T-helper 2 cell treated with Interferon-gamma antibody and Interleukin-4, amounts not matched to agents 5 μg/mL and 100 μg/mL, for 36 hours (primary cell): ENCODE measurements around the gene SPATA16.
"Not testable (repeated sequence)": the region's sequence is repeated elsewhere in the genome, so short reads cannot be mapped to it uniquely, and the experiment has no call there.

Source experiments
- DNase-seq: peaks from one replicate; pipeline ENCODE4 v3.0.0; 2021; ENCODE audit warnings: low spot score
- H3K27ac Mint-ChIP-seq: one replicate; pipeline ENCODE4 v1.8.0; 2021; ENCODE audit warnings: mild to moderate bottlenecking, mixed read lengths
- H3K27me3 Mint-ChIP-seq: one replicate; pipeline ENCODE4 v1.8.0; 2021; ENCODE audit warnings: low read depth, mixed read lengths
- H3K36me3 Mint-ChIP-seq: one replicate; pipeline ENCODE4 v1.8.0; 2021; ENCODE audit warnings: low read depth, mixed read lengths
- H3K4me1 Mint-ChIP-seq: one replicate; pipeline ENCODE4 v1.8.0; 2021; ENCODE audit warnings: low read depth, mixed read lengths
- H3K4me3 Mint-ChIP-seq: one replicate; pipeline ENCODE4 v1.8.0; 2022; ENCODE audit warnings: mild to moderate bottlenecking, moderate library complexity, mixed read lengths
- H3K9me3 Mint-ChIP-seq: one replicate; pipeline ENCODE4 v1.8.0; 2021; ENCODE audit warnings: mixed read lengths

The SPATA16 gene, protein sequence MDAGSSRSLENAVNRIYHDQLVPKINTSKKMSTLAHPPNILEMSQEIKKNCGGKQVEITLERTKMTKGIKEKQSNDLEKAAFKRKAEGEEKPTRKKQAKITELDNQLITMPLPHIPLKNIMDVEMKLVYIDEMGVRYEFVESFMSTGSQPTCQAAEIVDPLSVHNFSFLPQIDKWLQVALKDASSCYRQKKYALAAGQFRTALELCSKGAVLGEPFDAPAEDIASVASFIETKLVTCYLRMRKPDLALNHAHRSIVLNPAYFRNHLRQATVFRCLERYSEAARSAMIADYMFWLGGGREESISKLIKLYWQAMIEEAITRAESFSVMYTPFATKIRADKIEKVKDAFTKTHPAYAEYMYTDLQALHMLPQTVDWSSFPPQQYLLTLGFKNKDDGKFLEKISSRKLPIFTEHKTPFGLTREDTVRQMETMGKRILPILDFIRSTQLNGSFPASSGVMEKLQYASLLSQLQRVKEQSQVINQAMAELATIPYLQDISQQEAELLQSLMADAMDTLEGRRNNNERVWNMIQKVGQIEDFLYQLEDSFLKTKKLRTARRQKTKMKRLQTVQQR

DNA sequence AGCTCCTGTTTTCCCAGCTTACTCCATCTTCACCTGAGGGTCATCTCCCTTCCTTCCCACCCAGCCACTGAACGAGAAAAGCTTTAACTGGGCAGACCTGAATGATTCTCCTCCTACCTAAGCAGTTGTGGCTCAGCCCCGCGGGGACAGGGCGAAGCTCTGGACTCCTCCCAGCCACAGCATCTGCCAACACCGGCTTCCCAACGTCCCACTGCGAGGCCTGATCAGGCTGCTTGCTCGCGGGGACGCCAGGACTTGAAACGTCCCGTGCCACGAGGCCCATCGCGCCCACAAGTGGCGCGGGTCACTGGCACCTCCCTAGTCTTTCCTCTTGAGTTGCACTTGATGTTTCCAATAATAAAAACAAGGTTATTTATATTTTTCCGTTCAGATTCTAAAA lies at the start of gene SPATA16:
Gene SPATA16, minus strand, starts transcription at position 250 of the 400 bp plus-strand sequence. CDS start 23,504 bp downstream, outside the sequence.
- Mint-ChIP-seq H3K9me3 (no peaks in the 10 kb centered on the region), H3K27me3 (no peaks in the 10 kb centered on the region), H3K36me3 (no peaks in the 10 kb centered on the region), H3K27ac (no peak within 1 kb of the TSS), H3K4me3 (no peak within 1 kb of the TSS), H3K4me1 (no peaks in the 10 kb centered on the region)
- no peak for DNase-seq

DNA sequence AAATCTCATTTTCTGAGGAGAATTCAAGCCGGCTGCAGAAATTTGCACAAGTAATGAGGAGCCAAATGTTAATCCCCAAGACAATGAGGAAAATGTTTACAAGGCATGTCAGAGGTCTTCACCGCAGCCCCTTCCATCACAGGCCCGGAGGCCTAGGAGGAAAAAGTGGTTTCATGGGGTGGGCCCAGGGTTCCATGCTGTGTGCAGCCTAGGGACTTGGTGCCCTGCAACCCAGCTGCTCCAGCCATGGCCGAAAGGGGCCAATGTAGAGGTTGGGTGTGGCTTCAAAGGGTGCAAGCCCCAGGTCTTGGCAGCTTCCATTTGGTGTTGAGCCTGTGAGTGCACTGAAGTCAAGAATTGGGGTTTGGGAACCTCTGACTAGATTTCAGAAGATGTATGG lies 42.0 kb upstream of the SPATA16 start:
- H3K27ac Mint-ChIP-seq, H3K36me3 Mint-ChIP-seq, H3K4me1 Mint-ChIP-seq, H3K4me3 Mint-ChIP-seq, H3K27me3 Mint-ChIP-seq, H3K9me3 Mint-ChIP-seq, DNase-seq: not testable (repeated sequence)

GRCh38 chr3:173173652-173174051 lies 32.6 kb upstream of the SPATA16 start:
- Mint-ChIP-seq H3K36me3 (no peaks in the 10 kb centered on the region), H3K4me1 (no peaks in the 10 kb centered on the region), H3K4me3 (no peak overlapping the region), H3K27me3 (no peaks in the 10 kb centered on the region), H3K27ac (no peak overlapping the region), H3K9me3 (no peaks in the 10 kb centered on the region)
- no peak for DNase-seq

DNA sequence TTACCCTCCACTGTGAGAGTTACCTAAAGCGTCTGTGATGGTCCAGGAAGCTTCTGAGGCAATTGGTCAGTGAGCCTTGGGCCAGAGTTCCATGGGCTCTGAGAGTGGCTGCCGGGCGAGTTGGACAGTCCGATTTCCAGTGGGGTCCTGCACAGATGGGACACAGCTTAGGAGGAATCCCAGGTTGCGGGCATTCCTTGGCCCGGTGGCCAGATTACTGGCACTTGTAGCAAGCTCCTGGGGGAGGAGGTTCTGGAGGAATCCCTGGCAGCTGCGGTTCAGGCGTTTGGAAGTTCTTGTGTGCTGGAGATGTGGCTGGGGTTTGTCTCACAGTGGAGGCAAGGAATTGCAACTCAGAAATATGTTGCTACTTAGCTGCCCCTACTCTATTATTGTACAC lies 18.1 kb upstream of the SPATA16 start:
- H3K4me3 Mint-ChIP-seq, H3K4me1 Mint-ChIP-seq, H3K27ac Mint-ChIP-seq, H3K36me3 Mint-ChIP-seq, H3K27me3 Mint-ChIP-seq, DNase-seq, H3K9me3 Mint-ChIP-seq: not testable (repeated sequence)

DNA sequence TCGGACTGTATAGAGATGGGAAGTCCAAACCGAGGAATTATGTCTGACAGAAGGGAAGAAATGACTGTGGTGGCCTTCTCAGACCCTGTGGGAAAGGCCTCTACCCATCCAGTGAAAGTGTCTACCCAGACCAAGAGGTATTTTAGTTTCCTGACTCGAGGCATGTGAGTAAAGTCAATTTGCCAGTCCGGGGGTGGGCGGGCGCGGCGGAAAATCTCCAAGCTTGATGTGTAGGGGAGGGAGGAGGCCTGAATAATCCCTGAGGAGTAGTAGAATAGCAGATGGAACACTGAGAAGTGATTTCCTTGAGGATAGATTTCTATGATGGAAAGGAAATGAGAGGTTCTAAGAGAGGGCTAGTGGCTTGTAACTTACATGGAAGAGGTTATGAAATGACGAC lies 15.5 kb upstream of the SPATA16 start:
- not testable (repeated sequence) for H3K36me3 Mint-ChIP-seq, H3K9me3 Mint-ChIP-seq, H3K4me1 Mint-ChIP-seq, H3K27ac Mint-ChIP-seq, H3K27me3 Mint-ChIP-seq, H3K4me3 Mint-ChIP-seq, DNase-seq

GRCh38 chr3:173153631-173154030 lies 12.6 kb upstream of the SPATA16 start:
- no peak overlapping the region for H3K4me3 Mint-ChIP-seq
- no peaks in the 10 kb centered on the region for H3K36me3 Mint-ChIP-seq
- no peaks in the 10 kb centered on the region for H3K27me3 Mint-ChIP-seq
- no peak for DNase-seq
- H3K4me1 Mint-ChIP-seq, result no peaks in the 10 kb centered on the region
- no peak overlapping the region for H3K27ac Mint-ChIP-seq
- no peaks in the 10 kb centered on the region for H3K9me3 Mint-ChIP-seq

GRCh38 chr3:173139420-173139819 lies 1.6 kb downstream of the SPATA16 start:
- Mint-ChIP-seq H3K27me3 (no peaks in the 10 kb centered on the region), H3K27ac (no peak overlapping the region), H3K4me3 (no peak overlapping the region), H3K9me3 (no peaks in the 10 kb centered on the region), H3K4me1 (no peaks in the 10 kb centered on the region), H3K36me3 (no peaks in the 10 kb centered on the region)
- DNase-seq, result no peak

GRCh38 chr3:173138026-173138425 lies 3.0 kb downstream of the SPATA16 start:
- DNase-seq, result no peak
- Mint-ChIP-seq H3K27me3 (no peaks in the 10 kb centered on the region), H3K9me3 (no peaks in the 10 kb centered on the region), H3K4me3 (no peak overlapping the region), H3K4me1 (no peaks in the 10 kb centered on the region), H3K36me3 (no peaks in the 10 kb centered on the region), H3K27ac (no peak overlapping the region)

- H3K27ac Mint-ChIP-seq, result no peak overlapping the region
These were observed 6.0 kb downstream of the SPATA16 start for GRCh38 chr3:173135059-173135458.

DNA sequence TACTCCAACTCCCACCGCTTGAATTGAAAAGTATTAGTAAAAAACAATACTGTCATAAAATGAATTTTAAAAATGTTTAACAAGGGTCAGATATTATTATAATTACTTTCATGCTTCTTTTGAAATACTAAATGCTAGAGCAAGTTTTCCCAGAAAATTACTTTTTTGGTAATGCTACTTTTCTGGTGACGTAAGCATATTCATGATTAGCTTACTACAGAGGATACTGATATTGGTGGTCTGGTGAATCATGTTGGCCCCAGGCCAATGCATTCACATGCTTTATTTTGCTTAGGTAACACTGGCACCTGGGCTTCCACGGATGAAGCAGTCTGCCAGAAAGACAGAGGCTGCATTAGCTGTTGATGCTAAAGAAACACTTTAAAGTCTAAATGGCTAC lies 12.4 kb downstream of the SPATA16 start:
- H3K27me3 Mint-ChIP-seq, result no peaks in the 10 kb centered on the region
- H3K27ac Mint-ChIP-seq, result no peak overlapping the region
- H3K9me3 Mint-ChIP-seq, result no peaks in the 10 kb centered on the region
- DNase-seq, result no peak
- H3K4me1 Mint-ChIP-seq, result no peaks in the 10 kb centered on the region
- H3K4me3 Mint-ChIP-seq, result no peak overlapping the region
- no peaks in the 10 kb centered on the region for H3K36me3 Mint-ChIP-seq

More at GRCh38 chr3:173135059-173135458, 6.0 kb downstream of the SPATA16 start:
- Mint-ChIP-seq H3K9me3 (no peaks in the 10 kb centered on the region), H3K27me3 (no peaks in the 10 kb centered on the region), H3K4me1 (no peaks in the 10 kb centered on the region), H3K36me3 (no peaks in the 10 kb centered on the region), H3K4me3 (no peak overlapping the region)
- DNase-seq, result no peak

DNA sequence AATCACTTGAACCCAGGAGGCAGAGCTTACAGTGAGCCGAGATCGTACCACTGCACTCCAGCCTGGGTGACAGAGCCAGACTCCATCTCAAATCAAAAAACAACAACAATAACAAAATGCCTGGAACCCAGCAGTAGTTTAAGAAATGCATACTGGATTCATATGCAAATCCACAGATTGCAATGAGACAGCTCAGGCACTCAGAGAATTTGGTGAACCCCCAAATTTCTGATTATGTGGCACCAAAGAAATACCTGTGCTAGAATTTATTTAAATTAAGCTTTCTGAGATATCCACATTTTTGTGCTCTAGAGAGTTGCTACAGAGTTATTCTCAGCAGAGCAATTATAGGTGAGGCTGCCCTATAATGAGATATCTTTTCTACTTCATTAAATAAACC lies 29.7 kb downstream of the SPATA16 start:
- Mint-ChIP-seq H3K27ac (no peak overlapping the region), H3K36me3 (no peaks in the 10 kb centered on the region), H3K27me3 (no peaks in the 10 kb centered on the region), H3K4me3 (no peak overlapping the region), H3K4me1 (no peaks in the 10 kb centered on the region), H3K9me3 (no peaks in the 10 kb centered on the region)
- DNase-seq, result no peak

GRCh38 chr3:173109143-173109542 lies 31.9 kb downstream of the SPATA16 start:
- Mint-ChIP-seq H3K9me3 (no peaks in the 10 kb centered on the region), H3K27me3 (no peaks in the 10 kb centered on the region), H3K4me1 (no peaks in the 10 kb centered on the region)

DNA sequence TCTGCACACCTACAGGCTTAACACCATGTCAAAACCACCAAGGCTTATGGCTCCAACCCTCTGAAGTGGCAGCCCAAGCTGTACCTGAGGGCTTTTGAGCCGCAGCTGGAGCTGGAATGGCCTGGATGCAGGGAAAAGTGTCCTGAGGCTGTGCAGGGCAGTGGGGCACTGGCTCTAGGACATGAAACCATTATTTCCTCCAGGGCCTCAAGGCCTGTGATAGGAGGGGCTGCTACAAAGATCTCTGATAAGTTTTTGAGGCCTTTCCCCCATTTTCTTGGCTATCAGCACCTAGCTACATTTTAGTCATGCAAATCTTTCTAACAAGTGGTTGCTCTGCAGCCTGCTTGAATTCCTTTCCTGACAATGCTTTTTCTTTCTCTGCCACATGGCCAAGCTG lies 37.6 kb downstream of the SPATA16 start:
- no peak for DNase-seq
- Mint-ChIP-seq H3K27me3 (no peaks in the 10 kb centered on the region), H3K27ac (no peak overlapping the region), H3K4me1 (no peaks in the 10 kb centered on the region), H3K36me3 (no peaks in the 10 kb centered on the region), H3K9me3 (no peaks in the 10 kb centered on the region), H3K4me3 (no peak overlapping the region)

More at GRCh38 chr3:173109143-173109542, 31.9 kb downstream of the SPATA16 start:
- Mint-ChIP-seq H3K36me3 (no peaks in the 10 kb centered on the region), H3K4me3 (no peak overlapping the region), H3K27ac (no peak overlapping the region)
- no peak for DNase-seq

DNA sequence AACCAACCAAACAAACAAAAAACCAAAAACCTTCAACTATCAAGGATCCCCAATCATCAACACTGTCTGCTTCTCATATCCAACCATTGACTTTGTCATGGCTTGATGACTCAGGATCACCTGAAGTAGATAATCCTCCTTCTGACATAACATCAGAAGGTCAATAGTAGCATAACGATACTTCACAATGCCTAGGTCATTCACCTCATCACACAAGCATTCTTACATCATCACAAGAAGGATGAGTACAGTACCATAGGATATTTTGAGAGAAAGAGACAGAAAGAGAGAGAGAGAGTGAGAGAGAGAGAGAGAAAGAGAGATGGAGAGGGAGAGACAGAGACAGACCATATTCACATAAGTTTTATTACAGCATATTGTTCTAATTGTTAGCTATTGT lies 42.1 kb downstream of the SPATA16 start:
- H3K4me3 Mint-ChIP-seq, result no peak overlapping the region
- H3K9me3 Mint-ChIP-seq, result no peaks in the 10 kb centered on the region

More for the DNA sequence above, 42.1 kb downstream of the SPATA16 start:
- no peak for DNase-seq
- no peaks in the 10 kb centered on the region for H3K4me1 Mint-ChIP-seq
- no peaks in the 10 kb centered on the region for H3K27me3 Mint-ChIP-seq
- no peak overlapping the region for H3K27ac Mint-ChIP-seq
- H3K36me3 Mint-ChIP-seq, result no peaks in the 10 kb centered on the region
